CD4-positive, alpha-beta T cell treated with Interleukin-21 for 1 hour (primary cell): ENCODE results near the gene KCTD1.

Experiments used
- DNase-seq: peaks from one replicate; pipeline ENCODE4 v3.0.0-alpha.2; 2020

The KCTD1 gene

DNA sequence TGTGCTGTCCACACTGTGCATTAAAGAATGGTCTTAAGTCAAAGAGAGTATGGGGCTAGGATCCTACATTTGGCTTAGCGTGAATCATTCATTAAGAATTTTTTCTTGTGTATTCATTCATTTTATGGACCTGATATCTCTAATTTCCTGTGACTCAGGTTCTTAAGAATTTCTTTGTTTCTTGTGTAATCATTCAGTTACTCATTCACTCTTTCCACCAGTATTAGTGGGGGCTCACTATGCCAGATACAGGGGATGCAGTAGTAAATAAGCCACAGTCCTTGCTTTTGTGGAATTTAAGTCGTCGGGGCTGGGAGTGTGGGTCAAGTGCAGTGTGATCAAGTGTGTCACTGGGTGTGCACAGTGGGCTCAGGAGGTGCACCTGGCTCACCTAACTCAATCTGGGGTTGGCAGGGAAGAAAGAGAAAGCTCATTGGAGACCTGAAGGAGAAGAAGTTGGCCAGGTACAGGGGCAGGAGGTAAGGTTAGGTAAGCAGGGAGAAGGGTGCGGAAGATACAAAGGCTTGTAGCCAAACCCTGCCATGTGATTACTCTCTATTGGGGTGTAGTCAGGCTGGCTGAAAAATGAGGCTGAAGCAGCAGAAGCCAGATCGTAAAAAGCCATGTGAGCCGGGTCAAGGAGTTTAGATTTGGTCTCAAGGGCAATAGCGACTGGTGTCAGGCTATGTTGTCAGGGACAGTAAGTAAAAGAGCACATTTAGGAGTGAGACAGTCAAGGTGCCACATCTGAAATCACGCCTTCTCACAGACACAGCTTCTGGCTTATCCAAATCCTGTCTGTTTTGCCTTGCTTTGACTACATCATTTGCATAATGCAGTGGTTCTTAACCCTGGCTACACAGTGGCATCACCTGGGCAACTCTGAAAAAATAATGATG is 67.2 kb downstream of the KCTD1 start:
- no peak for DNase-seq

DNA sequence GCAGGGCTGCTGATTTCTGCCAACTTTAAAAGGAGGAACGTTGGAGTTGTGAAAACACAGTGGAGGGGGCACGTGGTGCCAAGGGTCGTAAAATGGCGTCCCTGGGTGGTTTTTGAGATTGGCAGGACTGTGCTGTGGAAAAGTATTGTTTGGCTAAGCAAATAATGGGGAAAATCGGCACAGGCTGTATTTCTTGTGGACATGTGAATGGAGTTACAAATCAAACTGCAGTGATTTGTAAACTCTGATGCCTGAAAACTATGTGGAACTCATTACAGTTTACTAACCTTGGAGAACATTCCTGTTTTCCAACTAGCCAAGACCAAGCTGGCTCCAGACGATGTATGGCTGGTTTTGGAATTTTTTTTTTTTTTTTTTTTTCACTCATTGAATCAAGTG is 68.7 kb downstream of the KCTD1 start:
- no peak for DNase-seq

DNA sequence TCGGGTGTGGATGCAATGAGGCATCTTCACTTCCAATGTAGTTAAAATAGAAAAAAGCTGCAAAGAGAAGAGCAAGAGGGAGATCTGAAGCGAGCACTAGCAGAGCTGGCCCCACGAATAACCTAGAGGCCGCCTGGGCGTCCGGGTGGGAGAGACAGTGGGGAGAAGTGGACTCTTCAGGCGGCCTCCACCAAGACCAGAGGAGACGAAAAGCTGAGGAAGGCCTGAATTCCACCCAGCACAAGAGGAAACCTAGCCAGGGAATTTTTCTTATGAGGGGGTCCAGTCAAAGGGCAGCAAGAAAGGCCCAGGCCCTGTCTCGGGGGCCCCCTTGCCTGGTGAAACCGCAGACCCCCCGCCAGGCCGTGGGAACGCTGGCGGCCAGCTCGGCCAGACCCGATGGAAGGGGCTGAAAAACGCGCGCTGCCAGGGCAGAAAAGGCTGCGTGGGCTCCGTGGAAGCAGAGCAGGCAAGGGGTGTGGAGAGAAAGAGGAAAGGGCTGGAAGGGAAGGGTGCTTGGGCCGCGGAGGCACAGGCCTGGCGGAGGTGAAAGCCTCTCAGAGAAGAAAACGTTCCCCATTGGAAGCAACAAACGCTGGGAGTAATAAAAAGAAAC is 69.2 kb downstream of the KCTD1 start:
- DNase-seq: no peak

GRCh38 chr18:26477828-26478466 is 70.4 kb downstream of the KCTD1 start:
- DNase-seq: no peak

DNA sequence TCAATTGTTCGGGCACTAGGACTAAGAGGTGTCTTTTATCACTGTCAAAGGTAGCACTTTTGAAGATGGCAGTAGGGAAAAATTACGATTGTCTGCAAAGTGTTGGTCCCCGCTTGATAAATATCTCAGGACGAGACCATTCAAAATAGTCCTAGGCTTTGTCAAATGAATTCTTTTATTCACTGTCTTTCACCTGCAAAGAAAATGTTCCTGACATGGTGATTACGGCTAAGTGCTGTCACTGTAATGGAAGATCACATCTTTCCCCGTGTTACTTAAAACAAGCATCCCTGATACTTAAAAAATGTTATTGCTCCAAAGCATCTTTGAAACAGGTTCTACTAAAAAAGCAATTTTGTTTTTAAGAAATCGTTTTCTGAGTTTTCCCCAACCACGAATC is 71.7 kb downstream of the KCTD1 start:
- DNase-seq: no peak

GRCh38 chr18:26474542-26474941 is 73.8 kb downstream of the KCTD1 start:
- DNase-seq: no peak

GRCh38 chr18:26473672-26474071 is 74.7 kb downstream of the KCTD1 start:
- no peak for DNase-seq

DNA sequence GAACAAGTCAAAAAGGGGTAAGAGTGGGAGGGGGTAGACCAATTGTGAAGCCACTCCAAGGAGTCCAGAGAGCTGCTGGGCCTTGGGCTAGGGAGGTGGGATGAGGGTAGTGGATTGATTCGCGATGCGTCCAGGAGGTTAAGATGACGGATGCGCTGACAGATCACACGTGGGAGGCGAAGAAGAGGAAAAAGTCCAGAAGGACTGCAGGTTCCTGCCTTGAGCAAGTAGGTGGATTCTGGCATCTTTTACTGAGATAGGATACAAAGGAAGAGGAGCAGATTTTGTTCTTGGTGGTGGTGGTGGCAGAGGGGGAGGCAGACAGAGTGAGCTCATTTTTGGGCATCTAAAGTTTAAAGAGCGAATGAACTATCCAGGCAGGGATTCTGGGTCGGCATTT is 76.5 kb downstream of the KCTD1 start:
- no peak for DNase-seq

DNA sequence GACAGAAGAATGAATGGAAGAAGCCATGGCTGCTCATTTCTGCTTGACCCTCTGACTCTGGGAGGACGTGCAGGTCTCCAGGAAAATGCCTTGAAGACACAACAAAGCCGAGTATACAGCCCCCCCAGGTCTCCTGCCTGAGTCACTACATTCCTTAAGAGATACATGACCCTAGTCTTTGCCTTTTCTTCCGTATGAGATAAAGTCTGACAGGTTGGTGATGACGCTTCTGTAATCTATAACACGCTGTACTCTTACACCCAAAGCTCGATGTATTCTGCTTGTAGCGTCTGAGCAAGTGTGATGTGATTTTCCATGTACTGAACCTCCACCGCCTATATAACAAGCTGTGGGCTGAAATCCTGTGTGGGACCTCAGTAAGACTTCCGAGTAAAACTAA is 77.3 kb downstream of the KCTD1 start:
- no peak for DNase-seq

GRCh38 chr18:26470011-26470637 is 78.2 kb downstream of the KCTD1 start:
- no peak for DNase-seq

GRCh38 chr18:26468931-26469340 is 79.4 kb downstream of the KCTD1 start:
- DNase-seq: no peak

DNA sequence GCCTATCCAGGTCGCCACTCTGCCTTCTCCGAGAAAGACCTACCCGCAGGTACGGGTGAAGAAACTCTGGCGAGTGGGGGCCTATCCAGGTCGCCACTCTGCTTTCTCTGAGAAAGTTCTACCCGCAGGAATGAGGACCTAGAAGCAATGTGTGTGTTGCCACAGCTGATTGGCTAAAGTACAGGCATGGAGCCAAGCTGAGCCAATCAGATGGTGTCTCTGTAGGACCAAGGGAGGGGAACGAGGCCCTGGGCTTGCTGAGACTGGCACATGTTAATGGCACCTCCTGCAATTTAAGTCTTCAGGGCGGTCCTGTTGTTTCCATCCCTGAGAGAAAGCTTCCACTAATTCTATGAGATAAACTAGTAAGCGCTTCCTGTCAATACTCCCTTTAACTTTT is 82.3 kb downstream of the KCTD1 start:
- DNase-seq: no peak

GRCh38 chr18:26465431-26465830 is 82.9 kb downstream of the KCTD1 start:
- DNase-seq: no peak

DNA sequence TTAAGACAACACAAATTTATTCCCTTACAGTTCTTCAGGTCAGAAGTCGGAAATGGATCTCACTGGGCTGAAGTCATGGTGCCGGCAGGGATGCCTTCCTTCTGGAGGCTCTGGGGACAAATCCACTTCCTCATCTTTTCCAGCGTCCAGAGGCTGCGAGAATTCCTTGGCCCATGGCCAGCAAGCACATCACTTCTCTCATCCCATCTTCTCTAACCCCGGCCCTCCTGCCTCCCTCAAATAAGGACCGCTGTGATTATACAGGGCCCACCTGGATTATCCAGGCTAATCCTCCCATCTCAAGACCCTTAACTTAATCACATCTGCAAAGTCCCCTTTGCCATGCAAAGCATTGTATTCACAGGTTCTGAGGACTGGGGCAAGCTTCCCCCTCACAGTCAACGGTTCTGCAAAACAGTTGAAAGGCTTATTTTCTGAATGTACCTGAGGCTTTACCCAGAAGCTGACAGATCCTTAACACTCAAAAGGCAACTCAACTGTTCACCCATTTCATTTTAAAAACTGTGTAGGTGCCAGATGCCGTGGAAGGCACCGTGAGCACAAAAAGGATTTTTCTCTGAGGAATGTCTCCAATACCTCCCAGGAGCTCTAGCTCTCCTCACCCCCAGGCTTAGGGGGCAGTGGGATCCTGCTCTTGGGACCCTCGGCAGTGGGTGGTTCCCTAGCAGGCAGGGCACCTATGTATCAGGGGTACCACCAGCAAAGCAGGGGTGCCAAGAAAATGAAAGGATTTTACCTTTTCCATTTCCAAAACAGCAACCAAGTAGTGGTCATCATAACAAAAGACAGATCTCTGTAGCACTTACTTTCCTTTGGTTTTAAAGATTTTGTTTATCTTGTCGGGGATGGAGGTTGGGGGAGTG is 84.0 kb downstream of the KCTD1 start:
- no peak for DNase-seq

DNA sequence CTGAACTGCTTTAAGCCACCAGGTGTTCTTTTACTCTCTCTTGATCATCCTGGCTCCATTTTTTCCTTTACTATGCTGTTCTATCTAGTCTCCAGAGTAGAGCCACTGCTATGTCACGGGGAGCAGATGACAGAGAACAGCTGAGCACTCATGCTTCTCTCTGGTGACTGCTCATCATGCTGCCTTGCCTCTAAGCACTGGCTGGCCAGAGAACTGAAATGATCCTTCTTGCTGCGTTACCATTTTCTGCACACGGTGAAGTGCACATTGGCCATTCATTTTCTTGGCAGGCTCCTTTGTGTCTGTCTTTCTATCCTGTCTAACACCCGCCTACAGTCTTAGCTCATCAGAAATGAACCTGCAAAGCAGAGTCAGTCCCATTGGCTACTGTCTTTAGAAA is 86.0 kb downstream of the KCTD1 start:
- no peak for DNase-seq

GRCh38 chr18:26461405-26461804 is 86.9 kb downstream of the KCTD1 start:
- no peak for DNase-seq

DNA sequence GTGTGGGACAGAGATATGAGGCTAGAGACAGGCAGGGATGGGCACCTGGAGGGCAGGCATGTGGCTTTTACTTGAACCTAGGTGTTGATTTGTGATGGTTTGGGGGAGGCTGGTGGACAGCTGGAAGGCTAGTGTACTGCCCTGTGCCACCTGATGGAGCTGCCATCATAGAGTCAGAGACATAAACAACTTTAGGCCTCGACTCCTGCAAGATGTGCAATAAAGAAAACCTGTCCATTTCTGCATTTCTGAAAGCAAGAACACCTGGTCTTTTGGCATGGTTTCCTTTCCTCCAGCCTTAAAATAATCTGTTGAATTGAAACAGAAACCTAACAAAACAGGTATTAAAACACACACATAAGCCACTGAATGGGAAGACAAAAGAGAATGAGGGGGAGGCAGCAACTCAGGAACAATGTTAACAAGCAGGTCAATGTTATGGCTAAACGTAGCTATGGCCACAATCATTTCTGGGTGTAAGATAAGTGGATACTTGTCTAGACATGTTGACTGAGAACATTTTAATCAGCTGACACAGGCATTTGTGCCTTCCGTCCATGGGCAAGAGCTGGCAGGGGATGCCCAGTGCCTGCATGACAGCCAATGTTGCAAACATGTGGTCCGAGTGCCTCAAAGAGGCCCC is 87.8 kb downstream of the KCTD1 start:
- no peak for DNase-seq

- DNase-seq: no peak
Observed at GRCh38 chr18:26459884-26460283, 88.5 kb downstream of the KCTD1 start.

- DNase-seq: no peak
Observed at GRCh38 chr18:26459340-26459739, 89.0 kb downstream of the KCTD1 start.

DNA sequence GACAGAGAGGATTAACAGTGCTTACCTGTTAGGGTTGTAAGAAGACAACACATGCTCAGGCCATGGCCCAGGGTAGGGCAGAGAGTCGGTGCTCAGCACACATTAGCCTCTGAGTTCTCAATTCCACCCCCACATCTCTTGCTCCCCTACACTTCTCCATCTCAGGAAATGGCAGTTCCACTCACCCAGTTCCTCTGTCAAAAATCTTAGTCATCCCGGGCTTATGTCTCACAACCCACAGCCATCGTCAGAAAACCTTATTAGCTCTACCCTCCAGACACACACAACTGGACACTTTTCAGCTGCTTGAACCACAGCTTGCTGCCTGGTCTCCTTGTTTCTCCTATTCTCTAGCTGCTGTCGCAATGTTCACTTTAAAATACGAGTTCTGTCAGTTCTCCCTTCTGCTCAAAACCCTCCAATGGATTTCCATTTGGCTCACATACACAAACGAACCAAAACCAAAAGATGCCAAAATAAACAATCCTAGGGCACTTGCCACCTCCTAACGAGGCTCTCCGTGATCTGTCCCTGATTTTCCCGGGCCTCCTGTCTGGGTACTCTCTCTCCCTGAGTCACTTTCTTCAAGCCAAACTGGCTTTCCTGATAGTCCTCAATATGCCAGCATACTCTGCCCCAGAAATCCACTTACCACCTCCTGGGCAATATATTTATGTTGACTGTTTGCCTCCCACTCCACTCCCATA is 89.7 kb downstream of the KCTD1 start:
- no peak for DNase-seq

GRCh38 chr18:26457611-26458353 is 90.6 kb downstream of the KCTD1 start:
- no peak for DNase-seq
